HG03469 (cell line): Measurements from ENCODE around the gene HMX1.

ENCODE experiments used
- ATAC-seq: cut with Tn5 transposase; IDR thresholded peaks from one replicate; pipeline ENCODE4 v1.9.1; 2021; ENCODE audit warnings: mild to moderate bottlenecking, moderate library complexity, moderate number of reproducible peaks; ENCODE audit not compliant: unreplicated experiment

HMX1 gene

GRCh38 chr4:8893227-8893623 is 21.6 kb upstream of the HMX1 start:
- ATAC-seq: no peak

- ATAC-seq: no peak
These were observed 21.1 kb upstream of the HMX1 start for GRCh38 chr4:8892556-8893226.

GRCh38 chr4:8891646-8892555 is 20.3 kb upstream of the HMX1 start:
- ATAC-seq: no peak

- no peak for ATAC-seq
These were observed 19.6 kb upstream of the HMX1 start for GRCh38 chr4:8891255-8891645.

GRCh38 chr4:8888856-8889255 is 17.2 kb upstream of the HMX1 start:
- ATAC-seq: no peak

- ATAC-seq: no peak
These were observed 15.2 kb upstream of the HMX1 start for GRCh38 chr4:8886612-8887406.

GRCh38 chr4:8882239-8882638 is 10.6 kb upstream of the HMX1 start:
- no peak for ATAC-seq

GRCh38 chr4:8880851-8881250 is 9.2 kb upstream of the HMX1 start:
- no peak for ATAC-seq

- no peak for ATAC-seq
These were observed 7.9 kb upstream of the HMX1 start for GRCh38 chr4:8879574-8879973.

GRCh38 chr4:8878421-8878820 is 6.8 kb upstream of the HMX1 start:
- ATAC-seq: no peak

GRCh38 chr4:8877780-8878040 is 6.1 kb upstream of the HMX1 start:
- ATAC-seq: no peak

GRCh38 chr4:8876982-8877779 is 5.5 kb upstream of the HMX1 start:
- ATAC-seq: no peak

GRCh38 chr4:8874896-8875680 is 3.4 kb upstream of the HMX1 start:
- no peak for ATAC-seq

GRCh38 chr4:8874003-8874895 is 2.6 kb upstream of the HMX1 start:
- no peak for ATAC-seq

GRCh38 chr4:8872402-8873291 is 1.0 kb upstream of the HMX1 start:
- no peak for ATAC-seq

- ATAC-seq: no peak
These were observed 807 bp downstream of the HMX1 start for GRCh38 chr4:8870647-8871416.

GRCh38 chr4:8869898-8870646 is 1.6 kb downstream of the HMX1 start:
- no peak for ATAC-seq
